Transverse colon (tissue), 4 donors: Measurements from ENCODE around the gene SNIP1. TPM values are rescaled to one million over a fixed set of nuclear protein-coding genes. Genes with fewer than 3 reads are reported as not detected.

Experiments
- DNase-seq: peaks from one replicate; pipeline ENCODE4 v3.0.0-alpha.2; 2019
- H3K27ac ChIP-seq, 4 donors: fragments of 200-600 bp; sonication (generic); 2 replicates each; pipeline ENCODE4 v1.5.1; 2016 to 2018; ENCODE audit warnings: inconsistent platforms in 4 of 4
- H3K27me3 ChIP-seq: fragments of 200-600 bp; sonication (generic); 2 replicates; pipeline ENCODE4 v1.5.1; 2017; ENCODE audit warnings: inconsistent platforms
- H3K36me3 ChIP-seq, 4 donors: fragments of 200-600 bp; sonication (generic); 2 replicates each; pipeline ENCODE4 v1.5.1; 2017 to 2019; ENCODE audit warnings: inconsistent platforms in 4 of 4
- H3K4me1 ChIP-seq, 4 donors: fragments of 200-600 bp; sonication (generic); 2 replicates each; pipeline ENCODE4 v1.5.1; 2017 to 2020; ENCODE audit warnings: inconsistent platforms in 4 of 4
- H3K4me3 ChIP-seq, 4 donors: fragments of 200-600 bp; sonication (generic); 1 replicate in 1 of 4; 2 replicates in 3 of 4; pipeline versions ENCODE4 v1.5.1 to v1.6.1; 2017 to 2019; ENCODE audit warnings: inconsistent platforms in 4 of 4
- H3K9me3 ChIP-seq, 2 donors: fragments of 200-600 bp; sonication (generic); 2 replicates each; pipeline ENCODE4 v1.5.1; 2017 to 2019; ENCODE audit warnings: inconsistent platforms in 2 of 2
- CTCF ChIP-seq, 5 experiments: fragments of 200-600 bp in 3 of 5; fragments of 450-650 bp in 2 of 5; sonication (generic) in 3 of 5; IDR thresholded peaks; 1 replicate in 2 of 5; 2 replicates in 3 of 5; pipeline ENCODE4 v1.5.1; 2016 to 2017; ENCODE audit warnings: antibody characterized with exemption in 5 of 5, inconsistent platforms in 3 of 5, mild to moderate bottlenecking in 2 of 5, moderate library complexity in 1 of 5
- EP300 ChIP-seq: sonication (generic); formaldehyde crosslinking; IDR thresholded peaks from one replicate; pipeline ENCODE4 v1.6.1; 2017; ENCODE audit warnings: antibody characterized with exemption, low read depth
- POLR2A ChIP-seq: fragments of 450-650 bp; IDR thresholded peaks from one replicate; pipeline ENCODE4 v1.6.1; 2016; ENCODE audit warnings: antibody characterized with exemption, mild to moderate bottlenecking, moderate library complexity
- POLR2AphosphoS5 ChIP-seq, 3 donors: sonication (generic); formaldehyde crosslinking; IDR thresholded peaks; one replicate each; pipeline ENCODE4 v1.6.1; 2016; ENCODE audit warnings: antibody characterized with exemption in 3 of 3
- WGBS, 2 donors: methylation state at CpG; one replicate each; pipeline ENCODE4 v1.1.5; 2018; ENCODE audit warnings: low coverage in 1 of 2; 5-methylcytosine and 5-hydroxymethylcytosine counted together
- in situ Hi-C, 4 donors: fragments of 200-750 bp; cut with MboI; loops; one replicate each; pipeline versions ENCODE4 v1.15.0 to v1.15.1; 2017; ENCODE audit warnings: low sequenced_read_pairs in 3 of 4, low pct_ligation_motif_present in 1 of 4, low pct_unique_long_range_greater_than_20kb in 1 of 4
- intact Hi-C: fragments of 100-400 bp; cut with DNase I; formaldehyde crosslinking; loops from one replicate; pipeline ENCODE4 v1.15.1; 2023; ENCODE audit warnings: low total_unique reads
- total RNA-seq, 4 donors: library from RNA; depleted of rRNA; stranded (reverse); fragments of >200 nt; gene quantifications; one replicate each; pipeline ENCODE4 v1.1.0, GENCODE V29; 2016

SNIP1 gene
- total RNA-seq, 4 donors from 2014 or later: 9.0 to 175 (median 18.6) TPM

- no peak overlapping the region for H3K4me3 ChIP-seq
- no peak overlapping the region for H3K27ac ChIP-seq
- WGBS, 2 donors: 65% methylated on average over 5 of the region's 5 CpGs; no CpG with 5 or more reads in 1 of the 2 donors
- DNase-seq: no peak
- intact Hi-C loops (loop anchor here (5.0 kb wide), 1 partner anchor 82 kb away; no protein-coding TSS in a partner anchor), in situ Hi-C loops (loop anchor here (5.0 to 10.0 kb wide), 4 partner anchors 77 to 255 kb away; partner anchors contain the start of gene MTF1 (in 1 of the 4))
- no peaks in the 10 kb centered on the region for H3K9me3 ChIP-seq
- H3K36me3 ChIP-seq: no peaks in the 10 kb centered on the region
- H3K27me3 ChIP-seq: peaks cover 5% of the 10 kb centered on the region
- peaks cover 3 to 8% (median 4%) of the 10 kb centered on the region in 4 donors for H3K4me1 ChIP-seq
- TF ChIP-seq POLR2A (no peak), POLR2AphosphoS5 (IDR thresholded peaks at IDR 0.05) (no peak), CTCF (IDR thresholded peaks at IDR 0.05) (no peak), EP300 (no peak)
These were observed 45.8 kb upstream of the SNIP1 start for GRCh38 chr1:37599940-37600339.

- Histone ChIP-seq H3K9me3 (no peaks in the 10 kb centered on the region), H3K27ac (peak overlapping the region; percentile 81 to 89 (median 85)), H3K36me3 (peaks cover 0 to 14% (median 7%) of the 10 kb centered on the region in 4 donors), H3K27me3 (no peaks in the 10 kb centered on the region), H3K4me1 (peaks cover 14 to 19% (median 14%) of the 10 kb centered on the region in 4 donors), H3K4me3 (peak overlapping the region in 3 of 4 donors; percentile 49 to 75 (median 62))
- no peak for TF ChIP-seq POLR2A
- TF ChIP-seq POLR2AphosphoS5 (IDR thresholded peaks at IDR 0.05): no peak
- TF ChIP-seq CTCF (IDR thresholded peaks at IDR 0.05): no peak
- no peak for TF ChIP-seq EP300
- intact Hi-C loops (no loop called here), in situ Hi-C loops (loop anchor here in 2 of 4 donors (5.0 to 10.0 kb wide), 3 partner anchors 81 to 259 kb away; partner anchors contain the start of gene MTF1 (in 1 of the 2))
- no peak for DNase-seq
- WGBS, 2 donors: 0% methylated on average over 3 of the region's 3 CpGs; no CpG with 5 or more reads in 1 of the 2 donors
These were observed 42.1 kb upstream of the SNIP1 start for GRCh38 chr1:37596182-37596667.

GRCh38 chr1:37595440-37596181 lies 41.5 kb upstream of the SNIP1 start, which contains the start of gene GNL2:
Gene GNL2, minus strand, starts transcription at chr1:37595937. Its CDS starts 115 bp downstream, at chr1:37595822.
- Histone ChIP-seq H3K4me3 (peak within 1 kb of the TSS; percentile 49 to 75 (median 58)), H3K36me3 (peaks cover 0 to 19% (median 8%) of the 10 kb centered on the region in 4 donors), H3K27ac (peak within 1 kb of the TSS; percentile 81 to 89 (median 85)), H3K27me3 (no peaks in the 10 kb centered on the region), H3K9me3 (no peaks in the 10 kb centered on the region), H3K4me1 (peaks cover 14 to 19% (median 14%) of the 10 kb centered on the region in 4 donors)
- peak; percentile 98 for DNase-seq
- in situ Hi-C loops: loop anchor here in 2 of 4 donors (5.0 to 10.0 kb wide), 3 partner anchors 82 to 259 kb away; partner anchors contain the start of gene MTF1 (in 1 of the 2)
- intact Hi-C loops: no loop called here
- TF ChIP-seq CTCF (IDR thresholded peaks at IDR 0.05): no peak
- peak; percentile 75 to 95 (median 92) for TF ChIP-seq POLR2AphosphoS5 (IDR thresholded peaks at IDR 0.05)
- no peak for TF ChIP-seq EP300
- TF ChIP-seq POLR2A: peak; percentile 82
- 1% methylated on average over 50 of the region's 51 CpGs; no CpG with 5 or more reads in 1 of the 2 donors for WGBS, 2 donors

GRCh38 chr1:37593726-37594125 lies 39.6 kb upstream of the SNIP1 start:
- no peaks in the 10 kb centered on the region for H3K9me3 ChIP-seq
- peaks cover 0 to 36% (median 17%) of the 10 kb centered on the region in 4 donors for H3K36me3 ChIP-seq
- H3K4me3 ChIP-seq: no peak overlapping the region
- WGBS, 2 donors: 94 to 96% methylated on average over 4 to 6 of the region's 6 CpGs
- TF ChIP-seq POLR2A (no peak), EP300 (no peak), CTCF (IDR thresholded peaks at IDR 0.05) (no peak), POLR2AphosphoS5 (IDR thresholded peaks at IDR 0.05) (no peak)
- in situ Hi-C loops: loop anchor here in 1 of 4 donors (10.0 kb wide), 1 partner anchor 261 kb away; the partner anchor contains the start of gene MTF1
- intact Hi-C loops: no loop called here
- H3K4me1 ChIP-seq: peaks cover 14 to 19% (median 14%) of the 10 kb centered on the region in 4 donors
- H3K27me3 ChIP-seq: no peaks in the 10 kb centered on the region
- H3K27ac ChIP-seq: no peak overlapping the region
- no peak for DNase-seq
